HT-29 (cell line): ENCODE results near the gene SCARB1. TPM values are rescaled to one million over a fixed set of nuclear protein-coding genes. Genes with fewer than 3 reads are reported as not detected.

Source experiments
- DNase-seq: peaks from one replicate; pipeline ENCODE4 v3.0.0-alpha.2; 2015; ENCODE audit warnings: low spot score
- total RNA-seq: library from RNA; depleted of rRNA; stranded (reverse); fragments of >200 nt; shearing (Covaris generic); gene quantifications from 2 replicates; pipeline ENCODE4 v1.2.3, GENCODE V29; 2014

Gene SCARB1
- total RNA-seq, 1 experiment from 2014 or later = 83.9 TPM

DNA sequence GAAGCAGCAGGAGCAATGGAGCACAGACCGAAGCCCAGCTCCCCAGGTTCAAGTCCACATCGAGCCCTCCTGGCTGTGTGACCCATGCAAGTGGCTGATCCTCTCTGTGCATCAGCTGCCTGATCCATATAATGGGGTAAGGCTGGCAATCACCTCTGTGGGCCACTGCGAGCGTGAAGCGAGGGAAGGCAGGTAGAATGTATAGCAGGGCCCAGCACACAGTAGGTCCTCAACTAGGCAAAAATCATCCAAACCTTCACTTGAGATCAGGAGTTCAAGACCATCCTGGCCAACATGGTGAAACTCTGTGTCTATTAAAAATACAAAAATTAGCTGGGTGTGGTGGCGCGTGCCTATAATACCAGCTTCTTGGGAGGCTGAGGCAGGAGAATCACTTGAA, 102.6 kb downstream of the SCARB1 start:
- DNase-seq = no peak

- DNase-seq = no peak
Measured at GRCh38 chr12:124760560-124760959, 103.1 kb downstream of the SCARB1 start.

DNA sequence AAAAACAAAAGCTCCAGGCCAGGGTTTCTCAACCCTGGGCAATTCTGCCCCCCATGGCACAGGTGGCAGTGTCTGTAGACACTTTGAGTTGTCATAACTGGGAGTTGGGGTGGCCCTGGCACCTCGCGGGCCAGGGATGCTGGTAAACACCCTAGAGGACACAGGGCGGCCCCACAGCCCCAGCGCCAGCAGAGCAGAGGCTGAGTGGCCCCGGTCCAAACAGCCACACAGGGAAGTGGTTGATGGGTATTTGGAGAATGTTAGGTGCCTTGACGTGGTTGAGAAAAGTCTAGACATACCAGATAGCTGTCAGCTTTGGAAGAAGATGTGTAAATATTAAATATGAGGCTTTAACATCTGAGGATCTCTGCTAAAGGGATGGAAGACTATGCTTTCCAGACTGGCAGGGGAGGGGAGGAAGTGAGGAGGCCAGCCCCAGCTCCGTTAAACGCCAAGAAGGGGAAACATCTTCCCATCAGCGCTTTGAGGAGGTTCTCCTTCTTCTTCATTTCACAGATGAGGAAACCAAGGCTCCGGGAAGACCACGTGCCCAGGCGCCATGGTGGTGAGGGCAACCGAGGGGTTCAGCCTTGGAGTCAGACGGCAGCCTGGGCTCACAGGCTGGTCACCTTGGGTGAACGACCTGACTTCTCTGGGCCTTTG, 103.7 kb downstream of the SCARB1 start:
- peak; percentile 44 for DNase-seq

DNA sequence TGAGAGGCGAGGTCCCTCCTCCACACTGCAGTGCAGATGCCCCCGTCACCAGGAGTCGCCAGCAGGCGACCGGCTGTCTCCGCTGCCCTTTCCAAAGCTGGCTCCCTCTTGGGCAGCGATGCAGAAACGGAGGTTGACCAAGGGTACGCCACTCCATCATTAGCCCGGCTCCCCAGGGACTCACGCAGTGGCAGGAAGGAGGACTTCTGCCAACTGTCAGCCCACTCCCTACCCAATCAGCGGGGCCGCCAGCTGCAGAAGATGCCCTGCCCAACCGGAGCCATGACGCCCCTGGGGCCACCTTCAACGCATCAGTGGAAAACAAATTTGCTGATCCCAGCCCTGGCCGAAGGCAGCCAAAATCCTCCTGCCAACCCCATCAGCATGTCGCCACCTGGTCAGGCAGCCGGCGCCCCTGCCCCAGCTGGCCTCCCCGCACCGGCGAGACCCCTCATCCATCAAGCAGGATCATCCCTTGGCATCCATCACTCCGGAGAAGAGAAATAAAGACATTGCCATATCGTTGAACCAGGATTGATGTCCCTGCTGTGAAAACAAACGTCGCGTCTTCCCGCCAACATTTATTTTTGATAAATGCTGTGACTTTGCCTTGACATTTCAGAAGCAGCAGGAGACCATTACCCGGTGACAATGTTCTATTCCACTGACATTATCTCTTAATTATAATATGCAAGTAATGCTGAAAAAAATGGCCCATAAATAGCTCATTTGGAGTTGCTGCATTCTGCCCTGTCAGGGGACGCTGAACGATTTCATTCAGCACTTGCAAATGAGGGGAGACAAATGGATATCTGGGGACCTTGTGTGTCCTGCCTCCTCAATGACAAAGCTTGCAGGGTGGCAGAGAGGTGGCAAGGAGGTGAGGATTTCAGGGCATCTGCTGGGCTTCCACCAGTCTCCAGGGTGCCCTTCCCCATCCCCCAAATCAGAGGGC, 105.1 kb downstream of the SCARB1 start:
- no peak for DNase-seq

- no peak for DNase-seq
Measured at GRCh38 chr12:124757329-124757728, 106.3 kb downstream of the SCARB1 start.

DNA sequence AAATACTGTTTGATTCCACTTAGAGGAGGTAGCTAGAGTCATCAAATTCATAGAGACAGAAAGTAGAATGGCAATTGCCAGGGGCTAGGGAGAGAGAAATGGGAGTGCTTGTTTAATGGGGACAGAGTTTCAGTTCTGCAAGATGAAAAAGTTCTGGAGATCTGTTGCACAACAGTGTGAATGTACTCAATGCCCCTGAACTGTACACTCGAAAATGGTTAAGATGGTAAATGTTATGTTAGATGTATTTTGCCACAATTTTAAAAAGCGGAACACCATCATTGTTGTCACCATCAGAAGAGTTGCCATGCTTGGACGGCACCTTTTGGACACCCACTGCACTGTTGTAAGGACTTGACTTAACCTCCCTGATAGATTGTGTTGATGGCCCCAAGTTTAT, 106.9 kb downstream of the SCARB1 start:
- DNase-seq = no peak

DNA sequence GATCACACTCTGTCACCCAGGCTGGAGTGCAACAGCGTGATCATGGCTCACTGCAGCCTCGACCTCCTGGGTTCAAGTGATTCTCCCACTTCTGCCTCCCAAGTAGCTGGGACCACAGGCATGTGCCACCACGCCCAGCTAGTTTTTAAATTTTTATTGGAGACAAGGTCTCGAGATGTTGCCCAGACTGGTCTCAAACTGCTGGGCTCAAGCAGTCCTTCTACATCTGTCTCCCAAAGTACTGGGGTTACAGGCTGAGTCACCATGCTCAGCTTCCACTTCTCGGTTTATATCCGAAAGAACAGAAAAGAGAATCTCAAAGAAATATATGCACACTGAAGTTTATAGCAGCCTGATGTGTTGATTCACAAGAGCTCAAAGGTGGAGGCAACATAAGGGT, 107.5 kb downstream of the SCARB1 start:
- no peak for DNase-seq

GRCh38 chr12:124755801-124756148, 107.9 kb downstream of the SCARB1 start:
- DNase-seq = no peak

- DNase-seq = no peak
Measured at GRCh38 chr12:124754949-124755800, 108.5 kb downstream of the SCARB1 start.

GRCh38 chr12:124754491-124754890, 109.2 kb downstream of the SCARB1 start:
- no peak for DNase-seq

DNA sequence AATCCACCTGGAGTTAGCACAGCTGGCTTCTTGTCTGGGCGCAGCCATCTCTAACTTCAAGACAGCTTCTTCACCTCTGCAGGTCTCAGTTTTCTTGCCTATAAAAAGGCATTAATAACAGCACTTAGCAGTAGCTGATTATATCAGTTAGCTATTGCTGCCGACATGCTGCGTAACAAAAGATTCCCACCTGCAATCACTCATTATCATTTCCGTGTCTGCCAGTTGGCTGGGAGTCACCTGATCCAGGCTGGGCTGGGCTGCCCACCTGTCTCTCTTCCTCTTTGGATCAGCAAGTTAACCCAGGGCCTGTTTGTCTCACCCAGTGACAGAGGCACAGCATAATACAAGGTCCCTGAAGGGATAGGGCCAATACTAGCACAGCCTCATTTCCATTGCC, 109.7 kb downstream of the SCARB1 start:
- no peak for DNase-seq

DNA sequence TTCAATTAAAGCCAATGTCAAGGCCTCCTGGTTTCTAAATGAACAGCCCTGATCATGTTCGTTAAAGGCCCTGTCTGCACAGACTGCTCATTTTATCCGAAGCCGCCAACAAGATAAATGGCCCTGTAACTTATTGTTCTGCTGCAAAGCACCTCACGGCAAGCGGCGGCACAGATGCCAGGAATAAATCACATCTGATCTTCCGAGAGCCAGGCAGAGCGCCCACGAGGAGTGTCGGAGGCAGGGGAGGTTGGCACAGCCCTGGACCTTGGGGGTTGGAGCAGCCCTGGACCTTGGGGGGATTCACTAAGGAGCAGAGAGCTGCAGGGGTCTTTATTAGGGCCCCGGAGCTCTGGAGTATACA, 110.5 kb downstream of the SCARB1 start:
- no peak for DNase-seq

DNA sequence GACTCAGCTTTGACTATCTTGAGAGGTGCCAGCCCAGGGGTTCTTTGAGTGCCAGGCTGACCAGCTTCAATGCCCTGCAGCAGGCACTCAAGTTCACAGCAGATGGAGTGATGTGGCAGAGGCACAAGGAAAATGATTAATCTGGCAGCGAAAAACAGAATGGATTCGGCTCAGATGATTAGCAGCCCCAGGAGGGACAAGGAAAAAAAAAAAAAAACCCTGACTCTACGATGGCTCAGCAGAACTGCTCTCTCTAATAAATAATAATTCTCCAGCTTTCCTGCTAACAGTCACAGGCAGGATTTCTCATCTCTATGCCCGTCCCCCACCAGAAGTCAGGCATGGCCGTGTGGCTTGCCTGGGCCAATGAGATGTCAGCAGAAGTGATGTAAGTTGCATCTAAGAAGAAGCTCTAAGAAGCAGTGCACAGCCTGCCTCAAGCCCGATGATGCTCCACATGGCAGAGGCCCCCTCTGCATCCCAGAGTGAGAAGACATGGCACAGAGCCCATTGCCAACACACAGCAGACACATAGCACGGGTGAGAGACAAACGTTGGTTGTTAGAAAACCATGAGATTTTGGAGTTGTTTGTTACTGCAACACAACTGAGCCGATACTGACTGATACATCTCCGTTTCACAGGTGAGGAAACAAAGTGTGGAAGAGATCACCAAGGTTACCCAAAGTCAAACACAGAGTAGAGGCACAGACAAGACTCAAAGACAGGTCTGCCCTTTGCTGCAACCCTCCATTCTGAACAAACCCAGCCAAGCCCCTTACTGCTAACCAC, 111.0 kb downstream of the SCARB1 start:
- DNase-seq = no peak

- no peak for DNase-seq
Measured at GRCh38 chr12:124751654-124752355, 111.9 kb downstream of the SCARB1 start.

- peak; percentile 42 for DNase-seq
Measured at GRCh38 chr12:124750787-124751471, 112.7 kb downstream of the SCARB1 start.

DNA sequence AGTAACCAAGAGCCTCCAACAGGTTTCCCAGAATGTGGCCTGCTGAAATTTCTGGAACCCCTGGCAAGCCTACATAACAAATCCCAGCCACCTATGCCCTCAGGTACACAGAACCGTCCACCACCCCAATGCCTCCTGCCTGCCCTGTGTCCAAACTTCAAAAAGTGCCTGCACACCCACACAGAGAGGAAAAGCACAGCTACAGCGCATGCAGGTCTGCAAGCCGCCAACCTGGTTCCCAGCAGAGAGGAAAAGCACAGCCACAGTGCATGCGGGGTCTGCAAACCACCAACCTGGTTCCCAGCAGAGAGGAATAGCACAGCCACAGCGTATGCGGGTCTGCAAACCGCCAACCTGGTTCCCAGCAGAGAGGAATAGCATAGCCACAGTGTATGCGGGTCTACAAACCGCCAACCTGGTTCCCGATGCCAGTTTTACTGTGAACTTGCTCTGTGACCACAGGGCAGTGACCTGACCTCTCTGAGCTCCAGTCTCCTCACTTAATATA, 113.5 kb downstream of the SCARB1 start:
- no peak for DNase-seq

DNA sequence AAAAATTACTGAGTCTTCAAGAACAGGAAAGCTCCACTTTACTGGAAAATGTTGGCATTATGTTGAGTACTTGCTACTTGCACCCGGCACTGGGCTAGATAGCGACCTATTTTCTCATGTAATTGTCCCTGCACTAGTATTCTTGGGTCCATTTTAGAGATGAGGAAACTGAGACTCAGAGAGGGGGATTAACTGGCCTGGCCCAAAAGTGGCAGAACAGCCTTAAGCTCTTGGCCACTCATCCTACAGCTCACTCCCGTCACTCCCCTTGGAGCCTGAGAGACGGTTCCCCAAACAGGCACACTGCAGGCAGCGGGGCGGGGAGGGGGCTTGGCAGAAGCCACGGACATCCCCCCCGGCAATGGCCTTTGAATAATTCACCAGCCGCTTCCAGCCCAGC, 113.9 kb downstream of the SCARB1 start:
- DNase-seq = no peak

GRCh38 chr12:124747426-124748161, 116.1 kb downstream of the SCARB1 start:
- peak; percentile 94 for DNase-seq
